Prostate gland (tissue), 2 donors: Measurements from ENCODE around the gene ATP1A3.

ENCODE experiments used
- POLR2A ChIP-seq: fragments of 450-650 bp; IDR thresholded peaks from one replicate; pipeline ENCODE4 v1.6.1; 2016; ENCODE audit warnings: antibody characterized with exemption, mild to moderate bottlenecking
- POLR2AphosphoS5 ChIP-seq: sonication (generic); formaldehyde crosslinking; IDR thresholded peaks from one replicate; pipeline ENCODE4 v1.6.1; 2017; ENCODE audit warnings: antibody characterized with exemption
- TF ChIP-seq, protein P1 (sequence below), 4 experiments: fragments of 200-600 bp in 2 of 4; fragments of 450-650 bp in 2 of 4; sonication (generic) in 2 of 4; IDR thresholded peaks; 1 replicate in 3 of 4; 2 replicates in 1 of 4; pipeline ENCODE4 v1.5.1; 2016 to 2019; ENCODE audit warnings: antibody characterized with exemption in 4 of 4, mild to moderate bottlenecking in 2 of 4, moderate library complexity in 2 of 4

DNA sequence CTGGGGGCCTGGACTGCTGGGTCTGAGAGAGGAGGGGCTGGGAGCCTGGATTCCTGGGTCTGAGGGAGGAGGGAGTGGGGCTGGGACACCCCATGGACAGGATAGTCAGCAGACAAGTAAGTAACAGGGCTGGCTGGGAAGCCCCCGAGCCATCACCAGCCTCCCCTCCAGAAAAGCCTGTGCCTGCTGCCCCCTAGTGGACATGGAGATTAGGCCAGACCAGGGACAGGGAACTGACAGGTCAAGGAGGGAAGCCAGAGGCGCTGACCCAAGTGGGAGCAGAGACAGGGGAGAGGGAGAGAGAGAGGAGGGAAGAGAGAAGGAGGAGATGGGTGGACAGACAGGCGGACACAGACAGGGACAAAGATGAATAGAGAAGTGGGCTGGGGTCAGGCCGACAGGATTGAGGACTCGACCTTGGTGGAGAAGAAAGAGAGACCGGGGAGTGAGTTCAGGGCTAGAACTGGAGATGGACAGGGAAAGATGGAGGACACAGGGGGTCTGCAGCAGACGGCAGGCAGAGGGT is 59.1 kb downstream of the ATP1A3 start:
- TF ChIP-seq, protein P1, sequence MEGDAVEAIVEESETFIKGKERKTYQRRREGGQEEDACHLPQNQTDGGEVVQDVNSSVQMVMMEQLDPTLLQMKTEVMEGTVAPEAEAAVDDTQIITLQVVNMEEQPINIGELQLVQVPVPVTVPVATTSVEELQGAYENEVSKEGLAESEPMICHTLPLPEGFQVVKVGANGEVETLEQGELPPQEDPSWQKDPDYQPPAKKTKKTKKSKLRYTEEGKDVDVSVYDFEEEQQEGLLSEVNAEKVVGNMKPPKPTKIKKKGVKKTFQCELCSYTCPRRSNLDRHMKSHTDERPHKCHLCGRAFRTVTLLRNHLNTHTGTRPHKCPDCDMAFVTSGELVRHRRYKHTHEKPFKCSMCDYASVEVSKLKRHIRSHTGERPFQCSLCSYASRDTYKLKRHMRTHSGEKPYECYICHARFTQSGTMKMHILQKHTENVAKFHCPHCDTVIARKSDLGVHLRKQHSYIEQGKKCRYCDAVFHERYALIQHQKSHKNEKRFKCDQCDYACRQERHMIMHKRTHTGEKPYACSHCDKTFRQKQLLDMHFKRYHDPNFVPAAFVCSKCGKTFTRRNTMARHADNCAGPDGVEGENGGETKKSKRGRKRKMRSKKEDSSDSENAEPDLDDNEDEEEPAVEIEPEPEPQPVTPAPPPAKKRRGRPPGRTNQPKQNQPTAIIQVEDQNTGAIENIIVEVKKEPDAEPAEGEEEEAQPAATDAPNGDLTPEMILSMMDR (IDR thresholded peaks at IDR 0.05), result peak; percentile 61 to 82 (median 72)
- no peak for TF ChIP-seq POLR2A
- no peak for TF ChIP-seq POLR2AphosphoS5
